ENCODE results near the gene FMN1. TPM values are rescaled to one million over a fixed set of nuclear protein-coding genes. Genes with fewer than 3 reads are reported as not detected.
A peak's percentile ranks its signal among the peaks of the same experiment; 100 is the strongest.

FMN1 gene
- total RNA-seq, 4 donors from 2014 or later = 2.6 to 6.6 (median 4.2) TPM

GRCh38 chr15:32723171-32723948 is 471.2 kb downstream of the FMN1 start:
- intact Hi-C loops (cut with DNase I; ENCODE audit: low total_unique reads) = no loop called here
- no peak for ATAC-seq
- H3K4me1 ChIP-seq = no peaks in the 10 kb centered on the region
- TF ChIP-seq POLR2A (IDR thresholded peaks at IDR 0.05) = no peak
- no peak for TF ChIP-seq CTCF (IDR thresholded peaks at IDR 0.05 in 4 of 5, conservative IDR thresholded peaks at IDR 0.05 in 1 of 5)
- in situ Hi-C loops (cut with MboI; ENCODE audit: low sequenced_read_pairs in 4 of 4) = no loop called here
- peaks cover 18 to 36% (median 25%) of the 10 kb centered on the region in 3 donors for H3K27me3 ChIP-seq
- peaks cover 0 to 3% (median 0%) of the 10 kb centered on the region in 3 donors for H3K9me3 ChIP-seq
- no peak for DNase-seq
- no peak overlapping the region for H3K27ac ChIP-seq
- no peak overlapping the region for H3K4me3 ChIP-seq
- H3K36me3 ChIP-seq = no peaks in the 10 kb centered on the region

DNA sequence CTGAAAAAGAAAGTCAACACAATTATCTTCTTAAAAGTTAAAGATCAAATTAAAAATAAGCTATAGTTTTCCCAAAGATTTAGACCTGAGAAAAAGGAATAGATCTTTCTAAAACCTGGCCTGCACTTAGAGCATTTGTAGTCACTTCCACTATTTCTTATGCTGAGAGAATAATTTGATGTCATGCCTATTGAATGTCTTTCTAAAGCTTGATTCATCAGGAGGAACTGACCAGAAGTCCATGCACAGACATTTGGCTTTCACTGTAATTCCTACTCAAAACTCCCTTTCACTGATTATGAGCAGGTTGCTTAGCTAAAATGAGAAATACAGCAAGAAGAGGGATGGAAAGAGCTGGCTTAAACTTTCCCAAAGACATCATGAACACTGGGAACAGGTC is 472.4 kb downstream of the FMN1 start:
- H3K27me3 ChIP-seq = peaks cover 22 to 46% (median 35%) of the 10 kb centered on the region in 3 donors
- ATAC-seq = no peak
- TF ChIP-seq POLR2A (IDR thresholded peaks at IDR 0.05) (no peak), CTCF (IDR thresholded peaks at IDR 0.05 in 4 of 5, conservative IDR thresholded peaks at IDR 0.05 in 1 of 5) (no peak)
- no peaks in the 10 kb centered on the region for H3K9me3 ChIP-seq
- in situ Hi-C loops (cut with MboI; ENCODE audit: low sequenced_read_pairs in 4 of 4) (no loop called here), intact Hi-C loops (cut with DNase I; ENCODE audit: low total_unique reads) (no loop called here)
- no peaks in the 10 kb centered on the region for H3K4me1 ChIP-seq
- no peak overlapping the region for H3K4me3 ChIP-seq
- no peak overlapping the region for H3K27ac ChIP-seq
- DNase-seq = no peak
- no peaks in the 10 kb centered on the region for H3K36me3 ChIP-seq

GRCh38 chr15:32721596-32721995 is 472.9 kb downstream of the FMN1 start:
- Histone ChIP-seq H3K4me1 (no peaks in the 10 kb centered on the region), H3K4me3 (no peak overlapping the region), H3K9me3 (no peaks in the 10 kb centered on the region), H3K27me3 (peaks cover 26 to 51% (median 41%) of the 10 kb centered on the region in 3 donors), H3K36me3 (no peaks in the 10 kb centered on the region), H3K27ac (no peak overlapping the region)
- in situ Hi-C loops (cut with MboI; ENCODE audit: low sequenced_read_pairs in 4 of 4) = no loop called here
- DNase-seq = no peak
- TF ChIP-seq POLR2A (IDR thresholded peaks at IDR 0.05) = no peak
- TF ChIP-seq CTCF (IDR thresholded peaks at IDR 0.05 in 4 of 5, conservative IDR thresholded peaks at IDR 0.05 in 1 of 5) = no peak
- intact Hi-C loops (cut with DNase I; ENCODE audit: low total_unique reads) = no loop called here
- no peak for ATAC-seq

DNA sequence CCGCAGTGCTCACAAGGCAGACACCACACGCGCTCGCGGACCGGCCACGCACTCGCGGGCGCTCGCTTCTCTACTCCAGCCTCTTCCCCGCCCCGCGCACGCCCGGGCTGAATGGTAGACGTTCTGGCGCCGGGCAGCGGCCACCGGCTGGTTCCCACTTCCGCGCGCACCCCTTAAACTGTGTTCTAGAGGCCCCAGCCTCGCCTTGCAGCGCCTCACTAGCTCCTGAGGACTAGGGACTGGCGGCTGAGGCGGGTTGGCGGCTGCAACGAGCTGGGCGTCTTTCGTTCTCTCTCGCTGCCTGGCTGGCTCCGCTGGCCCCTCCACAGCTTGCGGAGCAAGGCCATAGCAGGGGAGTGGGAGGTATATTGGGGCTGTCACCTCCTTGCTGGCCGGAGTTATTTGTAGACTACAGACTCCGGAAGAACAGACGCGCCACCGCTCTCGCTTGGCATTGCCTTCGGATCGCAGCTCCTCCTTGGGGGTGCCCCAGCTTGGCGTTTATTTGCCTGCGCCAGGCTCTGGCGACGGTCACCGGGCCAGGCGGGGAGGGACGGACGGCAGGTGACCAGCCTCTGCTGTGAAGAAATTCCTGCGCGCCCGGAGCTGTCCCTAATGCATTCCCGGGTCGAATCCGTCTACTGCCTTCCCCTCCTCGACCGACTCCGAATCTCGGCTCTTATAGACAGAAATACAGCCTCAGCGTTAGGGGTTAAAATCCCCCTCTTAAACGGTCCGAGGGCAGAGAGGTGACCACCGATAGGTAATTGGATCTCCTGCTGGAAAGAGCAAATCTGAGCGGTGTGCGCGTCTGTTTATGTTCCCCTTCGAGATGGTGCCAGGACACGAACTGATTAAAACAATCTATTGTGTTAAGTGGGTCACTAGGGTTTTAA is 475.4 kb downstream of the FMN1 start:
- Histone ChIP-seq H3K4me3 (peak overlapping the region; percentile 5 to 40 (median 26)), H3K27ac (no peak overlapping the region), H3K9me3 (no peaks in the 10 kb centered on the region), H3K27me3 (peaks cover 48 to 70% (median 66%) of the 10 kb centered on the region in 3 donors), H3K36me3 (no peaks in the 10 kb centered on the region), H3K4me1 (no peaks in the 10 kb centered on the region)
- in situ Hi-C loops (cut with MboI; ENCODE audit: low sequenced_read_pairs in 4 of 4) (no loop called here), intact Hi-C loops (cut with DNase I; ENCODE audit: low total_unique reads) (no loop called here)
- no peak for ATAC-seq
- DNase-seq = no peak
- TF ChIP-seq CTCF (IDR thresholded peaks at IDR 0.05 in 4 of 5, conservative IDR thresholded peaks at IDR 0.05 in 1 of 5) (no peak), POLR2A (IDR thresholded peaks at IDR 0.05) (no peak)

Data from gastrocnemius medialis (tissue), 4 donors.